Psoas muscle (tissue), 8 donors: ENCODE results near the gene HELT. TPM values are rescaled to one million over a fixed set of nuclear protein-coding genes. Genes with fewer than 3 reads are reported as not detected.

Experiments
- ATAC-seq, 4 donors: fragments of 200-7000 bp; cut with Tn5 transposase; one replicate each; pipeline ENCODE4 v1.9.1; 2020; ENCODE audit warnings: moderate library complexity in 3 of 4, mild to moderate bottlenecking in 2 of 4
- DNase-seq, 2 donors: peaks; one replicate each; pipeline ENCODE4 v3.0.0-alpha.2; 2020
- H3K27ac ChIP-seq: fragments of 200-600 bp; one replicate; pipeline ENCODE4 v1.8.0; 2022
- H3K27me3 ChIP-seq, 3 donors: fragments of 200-600 bp in 1 of 3; one replicate each; pipeline versions ENCODE4 v1.6.1 to v1.8.0; 2013 to 2022; ENCODE audit warnings: low read length in 2 of 3, mild to moderate bottlenecking in 2 of 3, moderate library complexity in 1 of 3; ENCODE audit not compliant: insufficient read depth in 3 of 3
- H3K36me3 ChIP-seq, 2 donors: fragments of 200-600 bp in 1 of 2; one replicate each; pipeline versions ENCODE4 v1.6.1 to v1.8.0; 2013 to 2022; ENCODE audit warnings: low read depth in 1 of 2, mild to moderate bottlenecking in 1 of 2, moderate library complexity in 1 of 2; ENCODE audit not compliant: insufficient read depth in 1 of 2
- H3K4me1 ChIP-seq: fragments of 200-600 bp; one replicate; pipeline ENCODE4 v1.8.0; 2022
- H3K4me3 ChIP-seq: fragments of 200-600 bp; one replicate; pipeline ENCODE4 v1.8.0; 2022; ENCODE audit warnings: mild to moderate bottlenecking
- H3K9me3 ChIP-seq: fragments of 200-600 bp; one replicate; pipeline ENCODE4 v1.8.0; 2022
- CTCF ChIP-seq: fragments of 200-600 bp; IDR thresholded peaks from one replicate; pipeline ENCODE4 v1.8.0; 2022; ENCODE audit warnings: antibody characterized with exemption
- WGBS, 3 donors: extraction: QIAGEN DNeasy Blood & Tissue Kit; methylation state at CpG; one replicate each; pipeline versions ENCODE4 v1.1.6 to v1.1.7; 2013; 5-methylcytosine and 5-hydroxymethylcytosine counted together
- intact Hi-C, 2 donors: fragments of 100-400 bp; cut with DNase I; formaldehyde crosslinking; loops; one replicate each; pipeline versions ENCODE4 v1.11.0 to v1.14.2; 2022
- polyA plus RNA-seq, 3 donors: library from polyadenylated mRNA; stranded (reverse); fragments of 200-250 nt; gene quantifications; one replicate each; pipeline ENCODE4 v1.2.3, GENCODE V29; 2013
- total RNA-seq, 4 donors: library from RNA; stranded (reverse); fragmentation: NEBNext Ultra II Directional in 2 of 4; extraction: Animal tissue kit (Norgen Biotek cat#: 25700) in 2 of 4; gene quantifications; one replicate each; pipeline versions ENCODE4 v1.2.1 to v1.2.4, GENCODE V29; 2021 to 2023
- donor health status: healthy with polysubstance abuse.
- donor health status: DM: no; HTN: no; CAD: no; lungs with moderate emphysema.
- donor health status: Bipolar disorder and iron deficiency.
- donor health status: healthy.
- donor health status: DM: yes; HTN: yes; CAD: no.
- donor health status: DM: no; HTN: no; CAD: no.
- donor health status: DM: no; HTN: no; CAD: no.
- donor health status: DM: yes; HTN: yes; CAD: no.

Gene HELT
- total and polyA plus RNA-seq, 7 donors = 0.36 TPM; not detected in 6

GRCh38 chr4:184977747-184978146 is 40.5 kb upstream of the HELT start:
- DNase-seq (no peak), ATAC-seq (no peak)
- H3K4me1 ChIP-seq = peaks cover 10% of the 10 kb centered on the region
- intact Hi-C loops = no loop called here
- no peaks in the 10 kb centered on the region for H3K36me3 ChIP-seq
- 56 to 78% (median 62%) methylated on average over 3 of the region's 3 CpGs for WGBS, 3 donors
- no peak for TF ChIP-seq CTCF
- H3K9me3 ChIP-seq = no peaks in the 10 kb centered on the region
- H3K27ac ChIP-seq = no peak overlapping the region
- no peaks in the 10 kb centered on the region for H3K27me3 ChIP-seq
- H3K4me3 ChIP-seq = no peak overlapping the region

DNA sequence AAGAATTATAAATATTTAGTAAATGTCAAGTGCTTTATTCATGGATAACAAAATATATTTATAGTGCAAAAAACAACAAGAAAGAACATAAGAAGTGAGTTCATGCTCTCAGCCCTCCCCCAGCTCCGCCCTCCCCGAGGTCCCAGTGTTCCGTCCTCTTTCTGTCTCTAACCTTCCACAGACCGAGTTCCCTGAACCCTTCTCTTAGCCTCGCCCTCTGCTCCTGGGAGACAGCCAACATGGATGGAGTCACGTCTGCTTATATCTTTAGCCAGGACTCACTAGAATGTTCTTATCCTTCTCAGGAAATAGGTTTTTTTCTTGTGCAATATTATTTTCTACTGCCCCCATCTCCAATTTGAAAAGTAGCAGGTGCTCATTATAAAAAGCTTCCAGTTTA is 40.1 kb upstream of the HELT start:
- ATAC-seq = peak in 2 of 4 donors; percentile 83 to 87
- intact Hi-C loops = no loop called here
- TF ChIP-seq CTCF = no peak
- H3K4me1 ChIP-seq = peaks cover 10% of the 10 kb centered on the region
- H3K4me3 ChIP-seq = no peak overlapping the region
- no peaks in the 10 kb centered on the region for H3K9me3 ChIP-seq
- no peak overlapping the region for H3K27ac ChIP-seq
- DNase-seq = peak; percentile 31 to 64
- H3K27me3 ChIP-seq = no peaks in the 10 kb centered on the region
- H3K36me3 ChIP-seq = no peaks in the 10 kb centered on the region
- 13 to 23% (median 19%) methylated on average over 6 of the region's 6 CpGs for WGBS, 3 donors

DNA sequence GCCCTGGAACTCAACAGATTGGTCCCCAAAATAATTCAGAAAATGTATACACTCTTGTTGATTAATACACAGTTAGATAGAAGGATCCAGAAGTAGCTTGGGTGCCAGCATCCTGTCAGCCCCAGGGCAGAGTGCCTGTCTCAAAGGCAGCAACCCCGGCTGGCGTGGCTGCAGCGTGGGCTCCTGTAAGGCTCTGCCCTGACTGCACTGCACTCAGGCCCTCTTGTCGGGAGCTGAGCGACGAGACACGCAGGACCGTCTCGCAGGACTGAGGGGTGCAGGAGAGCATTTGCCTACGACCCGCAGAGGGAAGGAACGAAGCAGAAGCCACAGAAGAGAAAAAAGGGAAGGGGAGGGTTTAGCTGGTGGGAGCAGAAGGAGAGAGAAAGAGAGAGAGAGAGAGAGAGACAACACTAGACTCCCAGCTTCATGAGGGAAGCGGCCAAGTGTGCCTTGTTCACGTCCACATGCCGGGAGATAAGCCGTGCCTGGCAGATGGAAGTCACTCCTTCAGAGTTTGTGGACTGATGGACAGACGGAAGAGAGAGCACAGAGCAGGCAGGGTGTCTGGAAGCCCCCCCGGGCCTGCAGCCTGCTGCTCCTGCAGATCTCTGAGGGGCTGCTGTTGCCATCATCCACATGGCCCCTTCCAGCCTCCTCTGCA is 38.7 kb upstream of the HELT start:
- intact Hi-C loops = loop anchor here (5.0 to 10.0 kb wide), 3 partner anchors 145 to 232 kb away; no protein-coding TSS in a partner anchor
- Histone ChIP-seq H3K36me3 (no peaks in the 10 kb centered on the region), H3K27me3 (no peaks in the 10 kb centered on the region), H3K4me3 (no peak overlapping the region), H3K4me1 (peaks cover 10% of the 10 kb centered on the region), H3K9me3 (no peaks in the 10 kb centered on the region), H3K27ac (no peak overlapping the region)
- 75 to 87% (median 83%) methylated on average over 18 of the region's 18 CpGs for WGBS, 3 donors
- TF ChIP-seq CTCF = no peak
- DNase-seq = no peak
- ATAC-seq = no peak

GRCh38 chr4:184980261-184980660 is 38.0 kb upstream of the HELT start:
- Histone ChIP-seq H3K9me3 (no peaks in the 10 kb centered on the region), H3K4me1 (peaks cover 10% of the 10 kb centered on the region), H3K27ac (no peak overlapping the region), H3K36me3 (no peaks in the 10 kb centered on the region), H3K27me3 (no peaks in the 10 kb centered on the region), H3K4me3 (no peak overlapping the region)
- DNase-seq = no peak
- no peak for TF ChIP-seq CTCF
- intact Hi-C loops = loop anchor here (5.0 to 10.0 kb wide), 3 partner anchors 145 to 233 kb away; no protein-coding TSS in a partner anchor
- no peak for ATAC-seq
- WGBS, 3 donors = 87 to 92% (median 90%) methylated on average over 6 of the region's 6 CpGs
